B cell (primary cell): ENCODE results near the gene ATG12.

Experiments used
- EZH2 ChIP-seq: IDR thresholded peaks from 2 replicates; pipeline ENCODE4 v1.6.1; 2012; ENCODE audit warnings: borderline replicate concordance, low read depth, mild to moderate bottlenecking, moderate library complexity, low read length; ENCODE audit not compliant: insufficient read depth, poor library complexity, severe bottlenecking
- TF ChIP-seq, protein P1 (sequence below): fragments of 200-600 bp; IDR thresholded peaks from one replicate; pipeline ENCODE4 v1.8.0; 2022; ENCODE audit warnings: antibody characterized with exemption, mild to moderate bottlenecking

DNA sequence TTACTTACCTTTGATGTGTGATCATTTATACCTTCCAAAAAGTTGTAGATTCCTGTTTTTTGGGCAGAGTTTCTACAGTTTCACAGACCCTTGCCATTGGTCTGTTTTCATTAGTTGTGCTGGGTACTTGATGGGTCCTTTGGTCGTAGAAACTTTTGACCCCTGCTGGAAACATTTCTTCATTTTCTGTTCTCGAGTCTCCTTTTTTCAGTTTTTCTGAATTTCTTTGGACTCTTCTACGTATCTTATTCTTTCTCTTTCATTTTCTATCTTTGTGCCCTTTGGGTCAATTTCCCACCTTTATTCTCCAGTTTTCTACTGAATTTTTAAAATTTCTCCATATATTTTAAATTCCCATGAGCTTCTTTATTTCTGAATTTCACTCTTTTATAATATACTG, 17.0 kb upstream of the ATG12 start:
- TF ChIP-seq, protein P1, sequence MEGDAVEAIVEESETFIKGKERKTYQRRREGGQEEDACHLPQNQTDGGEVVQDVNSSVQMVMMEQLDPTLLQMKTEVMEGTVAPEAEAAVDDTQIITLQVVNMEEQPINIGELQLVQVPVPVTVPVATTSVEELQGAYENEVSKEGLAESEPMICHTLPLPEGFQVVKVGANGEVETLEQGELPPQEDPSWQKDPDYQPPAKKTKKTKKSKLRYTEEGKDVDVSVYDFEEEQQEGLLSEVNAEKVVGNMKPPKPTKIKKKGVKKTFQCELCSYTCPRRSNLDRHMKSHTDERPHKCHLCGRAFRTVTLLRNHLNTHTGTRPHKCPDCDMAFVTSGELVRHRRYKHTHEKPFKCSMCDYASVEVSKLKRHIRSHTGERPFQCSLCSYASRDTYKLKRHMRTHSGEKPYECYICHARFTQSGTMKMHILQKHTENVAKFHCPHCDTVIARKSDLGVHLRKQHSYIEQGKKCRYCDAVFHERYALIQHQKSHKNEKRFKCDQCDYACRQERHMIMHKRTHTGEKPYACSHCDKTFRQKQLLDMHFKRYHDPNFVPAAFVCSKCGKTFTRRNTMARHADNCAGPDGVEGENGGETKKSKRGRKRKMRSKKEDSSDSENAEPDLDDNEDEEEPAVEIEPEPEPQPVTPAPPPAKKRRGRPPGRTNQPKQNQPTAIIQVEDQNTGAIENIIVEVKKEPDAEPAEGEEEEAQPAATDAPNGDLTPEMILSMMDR, result no peak
- TF ChIP-seq EZH2, result no peak
